Measurements from ENCODE around the gene EPB41L2. TPM values are rescaled to one million over a fixed set of nuclear protein-coding genes. Genes with fewer than 3 reads are reported as not detected.

EPB41L2 gene
- total RNA-seq, 6 experiments from 2014 or later, result 15.3 to 38.5 (median 24.6) TPM

DNA sequence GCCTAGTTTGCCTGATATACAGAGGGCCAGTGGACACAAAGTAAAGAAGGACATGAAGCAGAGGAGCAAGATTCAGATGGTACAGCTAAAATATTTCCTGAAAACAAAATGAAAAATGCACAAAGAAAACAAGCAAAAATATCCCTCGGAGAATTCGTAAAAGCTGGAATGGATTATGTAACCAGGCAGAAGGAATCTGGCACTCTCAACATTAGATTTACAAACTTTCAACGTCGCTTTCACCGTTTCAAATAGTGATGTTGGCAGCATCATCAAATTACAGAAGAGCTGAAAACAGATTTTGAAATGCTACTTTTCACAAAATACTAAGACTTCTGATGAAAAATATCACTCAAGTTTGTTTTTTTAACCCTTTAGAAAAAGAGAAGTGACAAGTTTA is 224.1 kb downstream of the EPB41L2 start:
- intact Hi-C loops (cut with DNase I), result no loop called here
- Histone ChIP-seq H3K4me1 (peaks cover 0 to 80% (median 15%) of the 10 kb centered on the region in 4 donors), H3K36me3 (peaks cover 0 to 48% (median 16%) of the 10 kb centered on the region in 4 donors), H3K27me3 (no peaks in the 10 kb centered on the region), H3K4me3 (no peak overlapping the region), H3K9me3 (no peaks in the 10 kb centered on the region), H3K27ac (peak overlapping the region in 1 of 3 donors; percentile 15)
- ATAC-seq (no peak), DNase-seq (no peak)
- TF ChIP-seq, protein P1, sequence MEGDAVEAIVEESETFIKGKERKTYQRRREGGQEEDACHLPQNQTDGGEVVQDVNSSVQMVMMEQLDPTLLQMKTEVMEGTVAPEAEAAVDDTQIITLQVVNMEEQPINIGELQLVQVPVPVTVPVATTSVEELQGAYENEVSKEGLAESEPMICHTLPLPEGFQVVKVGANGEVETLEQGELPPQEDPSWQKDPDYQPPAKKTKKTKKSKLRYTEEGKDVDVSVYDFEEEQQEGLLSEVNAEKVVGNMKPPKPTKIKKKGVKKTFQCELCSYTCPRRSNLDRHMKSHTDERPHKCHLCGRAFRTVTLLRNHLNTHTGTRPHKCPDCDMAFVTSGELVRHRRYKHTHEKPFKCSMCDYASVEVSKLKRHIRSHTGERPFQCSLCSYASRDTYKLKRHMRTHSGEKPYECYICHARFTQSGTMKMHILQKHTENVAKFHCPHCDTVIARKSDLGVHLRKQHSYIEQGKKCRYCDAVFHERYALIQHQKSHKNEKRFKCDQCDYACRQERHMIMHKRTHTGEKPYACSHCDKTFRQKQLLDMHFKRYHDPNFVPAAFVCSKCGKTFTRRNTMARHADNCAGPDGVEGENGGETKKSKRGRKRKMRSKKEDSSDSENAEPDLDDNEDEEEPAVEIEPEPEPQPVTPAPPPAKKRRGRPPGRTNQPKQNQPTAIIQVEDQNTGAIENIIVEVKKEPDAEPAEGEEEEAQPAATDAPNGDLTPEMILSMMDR (IDR thresholded peaks at IDR 0.05), result no peak
- TF ChIP-seq POLR2A (IDR thresholded peaks at IDR 0.05), result no peak
- 27% methylated on average over 5 of the region's 5 CpGs for whole genome bisulfite sequencing (ENCODE audit: insufficient coverage, low coverage, low lambda C conversion rate, missing lambda C conversion rate)

DNA sequence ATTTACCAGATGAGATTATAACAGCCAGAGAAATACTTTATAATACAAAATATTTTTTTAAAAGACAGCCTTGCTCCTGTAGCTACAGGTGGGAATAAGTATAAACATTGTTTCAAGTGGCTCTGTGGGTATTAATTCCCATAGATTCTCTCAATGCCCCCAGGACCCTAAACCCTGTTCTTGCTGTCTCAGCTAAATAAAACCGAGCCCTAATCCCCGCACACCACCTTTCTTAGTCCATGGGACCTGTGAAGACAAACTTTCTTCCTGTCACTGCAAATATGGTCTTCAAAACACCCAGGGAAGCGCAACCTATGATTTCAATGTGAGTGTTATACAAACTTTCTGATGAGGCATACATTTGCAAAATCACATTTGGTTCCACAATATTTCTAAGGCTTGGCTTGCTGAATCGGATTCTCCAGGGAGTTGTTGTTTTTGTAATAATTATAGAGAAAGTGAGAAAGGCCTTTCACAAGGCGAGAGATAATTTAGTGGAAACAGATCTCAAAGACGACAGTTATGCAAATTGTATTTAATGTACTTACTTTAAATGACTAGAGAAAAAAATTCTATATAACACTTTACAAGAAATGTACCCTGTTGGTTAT is 224.7 kb downstream of the EPB41L2 start:
- Histone ChIP-seq H3K4me3 (no peak overlapping the region), H3K27me3 (no peaks in the 10 kb centered on the region), H3K9me3 (no peaks in the 10 kb centered on the region), H3K27ac (peak overlapping the region in 1 of 3 donors; percentile 15), H3K36me3 (peaks cover 0 to 48% (median 16%) of the 10 kb centered on the region in 4 donors), H3K4me1 (peaks cover 0 to 82% (median 15%) of the 10 kb centered on the region in 4 donors)
- TF ChIP-seq, protein P1 (IDR thresholded peaks at IDR 0.05), result no peak
- TF ChIP-seq POLR2A (IDR thresholded peaks at IDR 0.05), result no peak
- DNase-seq (no peak), ATAC-seq (no peak)
- 90% methylated on average over 6 of the region's 6 CpGs for WGBS (ENCODE audit: insufficient coverage, low coverage, low lambda C conversion rate, missing lambda C conversion rate)
- intact Hi-C loops (cut with DNase I), result no loop called here

DNA sequence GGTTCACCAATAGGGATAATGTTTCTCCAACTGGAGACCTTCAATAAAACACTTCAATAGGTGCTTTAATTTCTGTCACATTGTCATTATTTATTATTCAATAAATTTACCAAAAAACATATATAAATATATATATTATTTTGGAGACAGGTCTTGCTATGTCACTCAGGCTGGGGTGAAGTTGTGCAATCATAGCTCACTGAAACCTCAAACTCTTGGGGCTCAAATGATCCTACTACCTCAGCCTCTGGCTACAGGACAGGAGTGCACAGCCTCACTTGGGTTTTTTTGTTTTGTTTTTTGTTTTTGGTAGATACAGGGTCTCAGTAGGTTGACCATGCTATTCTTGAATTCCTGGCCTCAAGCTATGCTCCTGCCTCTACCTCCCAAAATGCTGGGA is 226.0 kb downstream of the EPB41L2 start:
- TF ChIP-seq POLR2A (IDR thresholded peaks at IDR 0.05), result no peak
- TF ChIP-seq, protein P1 (IDR thresholded peaks at IDR 0.05), result no peak
- DNase-seq (no peak), ATAC-seq (no peak)
- intact Hi-C loops (cut with DNase I), result no loop called here
- H3K4me1 ChIP-seq, result peaks cover 0 to 91% (median 20%) of the 10 kb centered on the region in 4 donors
- H3K36me3 ChIP-seq, result peaks cover 0 to 48% (median 16%) of the 10 kb centered on the region in 4 donors
- H3K9me3 ChIP-seq, result no peaks in the 10 kb centered on the region
- peak overlapping the region in 1 of 3 donors; percentile 24 for H3K27ac ChIP-seq
- H3K4me3 ChIP-seq, result no peak overlapping the region
- no peaks in the 10 kb centered on the region for H3K27me3 ChIP-seq

DNA sequence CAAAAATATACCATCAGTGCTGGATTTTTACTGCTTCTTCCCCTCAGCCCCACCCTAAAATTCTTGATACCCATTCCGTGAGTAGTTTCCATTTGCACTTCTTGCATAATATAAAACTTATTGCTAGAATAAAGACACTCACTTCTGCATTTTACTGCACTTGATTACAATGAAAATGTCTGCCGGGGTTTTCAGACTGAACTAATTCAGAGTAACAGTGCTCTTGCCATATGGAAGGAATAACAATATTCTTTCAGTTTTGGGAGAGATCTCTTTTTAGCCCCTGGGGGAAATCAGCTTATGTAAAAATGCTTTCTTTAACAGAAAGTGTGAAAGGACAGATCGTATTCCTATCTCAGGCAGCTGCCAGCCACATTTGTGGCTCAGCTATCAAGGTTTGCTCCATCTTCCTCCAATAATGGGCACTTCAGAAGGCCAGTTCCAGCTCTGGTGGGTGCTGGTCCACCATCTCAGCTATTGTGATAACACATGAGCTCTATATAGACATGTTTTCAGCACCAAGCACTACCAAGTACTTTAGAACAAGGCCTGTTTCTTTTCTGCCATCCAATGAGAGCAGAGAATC is 226.9 kb downstream of the EPB41L2 start:
- Histone ChIP-seq H3K36me3 (peaks cover 0 to 48% (median 16%) of the 10 kb centered on the region in 4 donors), H3K27me3 (no peaks in the 10 kb centered on the region), H3K4me3 (no peak overlapping the region), H3K9me3 (no peaks in the 10 kb centered on the region), H3K4me1 (peaks cover 0 to 91% (median 20%) of the 10 kb centered on the region in 4 donors), H3K27ac (peak overlapping the region in 1 of 3 donors; percentile 31)
- intact Hi-C loops (cut with DNase I), result no loop called here
- no peak for DNase-seq
- TF ChIP-seq POLR2A (IDR thresholded peaks at IDR 0.05), result no peak
- TF ChIP-seq, protein P1 (IDR thresholded peaks at IDR 0.05), result no peak
- WGBS (ENCODE audit: insufficient coverage, low coverage, low lambda C conversion rate, missing lambda C conversion rate), result 86% methylated on average over 3 of the region's 3 CpGs
- no peak for ATAC-seq
